Sigmoid colon (tissue), 4 donors: ENCODE measurements around the gene MACF1.

Experiments used
- CTCF ChIP-seq, 4 experiments: fragments of 450-650 bp in 3 of 4; fragments of 200-600 bp in 1 of 4; IDR thresholded peaks; one replicate each; pipeline ENCODE4 v1.5.1; 2016 to 2019; ENCODE audit warnings: antibody characterized with exemption in 4 of 4, mild to moderate bottlenecking in 3 of 4, moderate library complexity in 2 of 4
- EP300 ChIP-seq, 4 donors: sonication (generic); formaldehyde crosslinking; IDR thresholded peaks; one replicate each; pipeline ENCODE4 v1.6.1; 2017; ENCODE audit warnings: antibody characterized with exemption in 4 of 4
- POLR2A ChIP-seq, 2 donors: fragments of 450-650 bp; IDR thresholded peaks; one replicate each; pipeline ENCODE4 v1.6.1; 2016; ENCODE audit warnings: antibody characterized with exemption in 2 of 2, mild to moderate bottlenecking in 2 of 2, moderate library complexity in 2 of 2
- POLR2AphosphoS5 ChIP-seq, 4 donors: sonication (generic); formaldehyde crosslinking; IDR thresholded peaks; one replicate each; pipeline ENCODE4 v1.6.1; 2017; ENCODE audit warnings: antibody characterized with exemption in 4 of 4

GRCh38 chr1:39412892-39413291, 208.4 kb downstream of the MACF1 start:
- TF ChIP-seq POLR2A (IDR thresholded peaks at IDR 0.05), result no peak
- TF ChIP-seq CTCF (IDR thresholded peaks at IDR 0.05), result no peak
- TF ChIP-seq POLR2AphosphoS5 (IDR thresholded peaks at IDR 0.05), result no peak
- TF ChIP-seq EP300 (IDR thresholded peaks at IDR 0.05), result no peak
